Neural progenitor cell (in vitro differentiated cells): ENCODE results near the gene MSH3. TPM values are rescaled to one million over a fixed set of nuclear protein-coding genes. Genes with fewer than 3 reads are reported as not detected.

Source experiments
- DNase-seq: peaks from one replicate; pipeline ENCODE4 v3.0.0-alpha.2; 2016; ENCODE audit warnings: low spot score
- H2AFZ ChIP-seq: fragments of 200-600 bp; sonication (generic); replicated peaks from 2 replicates; pipeline ENCODE4 v1.6.1; 2016; ENCODE audit warnings: antibody characterized with exemption
- H3F3A ChIP-seq: fragments of 200-600 bp; sonication (generic); 2 replicates; pipeline ENCODE4 v1.6.1; 2016; ENCODE audit warnings: antibody characterized with exemption, low read depth
- H3K27ac ChIP-seq: fragments of 200-600 bp; sonication (generic); 2 replicates; pipeline ENCODE4 v1.5.1; 2016; ENCODE audit warnings: mild to moderate bottlenecking
- H3K27me3 ChIP-seq: fragments of 200-600 bp; sonication (generic); 2 replicates; pipeline ENCODE4 v1.6.1; 2016; ENCODE audit warnings: mild to moderate bottlenecking, moderate library complexity
- H3K36me3 ChIP-seq: fragments of 200-600 bp; sonication (generic); 2 replicates; pipeline ENCODE4 v1.5.1; 2016
- H3K4me1 ChIP-seq: fragments of 200-600 bp; sonication (generic); 2 replicates; pipeline ENCODE4 v1.6.1; 2016; ENCODE audit warnings: mixed run types
- H3K4me2 ChIP-seq: fragments of 200-600 bp; sonication (generic); 2 replicates; pipeline ENCODE4 v1.6.1; 2016
- H3K4me3 ChIP-seq: fragments of 200-600 bp; sonication (generic); 2 replicates; pipeline ENCODE4 v1.5.1; 2016
- H3K79me2 ChIP-seq: fragments of 200-600 bp; sonication (generic); 2 replicates; pipeline ENCODE4 v1.6.1; 2016; ENCODE audit warnings: low read depth
- H3K9ac ChIP-seq: fragments of 200-600 bp; sonication (generic); 2 replicates; pipeline ENCODE4 v1.6.1; 2016
- H3K9me3 ChIP-seq: fragments of 200-600 bp; sonication (generic); 2 replicates; pipeline ENCODE4 v1.5.1; 2016; ENCODE audit warnings: low read depth
- H4K20me1 ChIP-seq: fragments of 200-600 bp; sonication (generic); 2 replicates; pipeline ENCODE4 v1.6.1; 2016; ENCODE audit warnings: low read depth
- H3K27ac Mint-ChIP-seq: 3 replicates; pipeline ENCODE4 v1.8.0; 2021; ENCODE audit warnings: mixed read lengths
- H3K27me3 Mint-ChIP-seq: 2 replicates; pipeline ENCODE4 v1.8.0; 2022; ENCODE audit warnings: low read depth, mild to moderate bottlenecking, inconsistent platforms, moderate library complexity, mixed read lengths; ENCODE audit not compliant: insufficient read depth
- H3K36me3 Mint-ChIP-seq: 3 replicates; pipeline ENCODE4 v1.8.0; 2021; ENCODE audit warnings: mixed read lengths
- H3K4me1 Mint-ChIP-seq: 3 replicates; pipeline ENCODE4 v1.8.0; 2021; ENCODE audit warnings: mixed read lengths
- H3K4me3 Mint-ChIP-seq: 3 replicates; pipeline ENCODE4 v1.8.0; 2021; ENCODE audit warnings: mild to moderate bottlenecking, moderate library complexity, mixed read lengths
- H3K9me3 Mint-ChIP-seq: 3 replicates; pipeline ENCODE4 v1.8.0; 2020; ENCODE audit warnings: mixed read lengths
- CTCF ChIP-seq: fragments of 200-600 bp; sonication (generic); IDR thresholded peaks from 2 replicates; pipeline ENCODE4 v1.5.1; 2017; ENCODE audit warnings: antibody characterized with exemption, mild to moderate bottlenecking
- EZH2 ChIP-seq: fragments of 200-600 bp; sonication (generic); IDR thresholded peaks from 2 replicates; pipeline ENCODE4 v1.6.1; 2017; ENCODE audit warnings: antibody characterized with exemption, mild to moderate bottlenecking, moderate library complexity
- EZH2phosphoT487 ChIP-seq: fragments of 200-600 bp; sonication (generic); IDR thresholded peaks from 2 replicates; pipeline ENCODE4 v1.6.1; 2017; ENCODE audit warnings: antibody characterized with exemption
- total RNA-seq: library from RNA; depleted of rRNA; stranded (reverse); fragments of >200 nt; gene quantifications from 2 replicates; pipeline ENCODE4 v1.2.3, GENCODE V29; 2015; ENCODE audit warnings: low replicate concordance

The MSH3 gene
- total RNA-seq, 1 donor from 2014 or later: 26.1 TPM

DNA sequence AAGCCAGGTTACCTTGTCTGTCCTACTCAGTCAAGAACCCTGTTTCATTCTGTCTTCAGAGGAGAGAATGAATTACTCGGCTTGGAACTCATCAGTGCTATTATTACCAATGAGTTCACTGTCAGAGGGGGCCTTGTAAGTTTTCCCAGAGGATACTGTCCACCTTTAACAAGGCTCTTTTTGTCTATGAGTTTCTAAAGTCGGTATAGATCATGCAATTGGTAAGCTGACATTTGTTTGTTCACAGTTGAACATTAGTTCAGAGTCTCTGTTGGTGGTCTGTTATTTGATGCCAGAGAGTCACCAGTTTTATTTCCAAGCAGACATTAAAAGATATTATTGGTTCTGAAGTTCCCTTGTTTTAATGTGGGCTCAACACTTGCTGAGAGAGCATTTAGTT is 58.5 kb downstream of the MSH3 start:
- H2AFZ ChIP-seq: no peak overlapping the region
- H3K9me3 Mint-ChIP-seq: no peaks in the 10 kb centered on the region

GRCh38 chr5:80713631-80714030 is 59.2 kb downstream of the MSH3 start:
- Histone ChIP-seq H3K79me2 (no peaks in the 10 kb centered on the region), H3K4me3 (no peak overlapping the region), H3K27me3 (no peaks in the 10 kb centered on the region), H3K9me3 (no peaks in the 10 kb centered on the region), H4K20me1 (no peaks in the 10 kb centered on the region), H2AFZ (no peak overlapping the region), H3K4me2 (no peak overlapping the region), H3K27ac (no peak overlapping the region), H3K9ac (no peak overlapping the region), H3K36me3 (no peaks in the 10 kb centered on the region), H3K4me1 (no peaks in the 10 kb centered on the region), H3F3A (peaks cover 13% of the 10 kb centered on the region)
- no peak for TF ChIP-seq EZH2
- no peak for TF ChIP-seq CTCF
- no peak for TF ChIP-seq EZH2phosphoT487
- H3K9me3 Mint-ChIP-seq: no peaks in the 10 kb centered on the region
- no peak overlapping the region for H3K4me3 Mint-ChIP-seq
- H3K27me3 Mint-ChIP-seq: no peaks in the 10 kb centered on the region
- no peak overlapping the region for H3K27ac Mint-ChIP-seq
- H3K4me1 Mint-ChIP-seq: peaks cover 3% of the 10 kb centered on the region
- no peak for DNase-seq
- peaks cover 22% of the 10 kb centered on the region for H3K36me3 Mint-ChIP-seq

More for the DNA sequence above, 58.5 kb downstream of the MSH3 start:
- no peaks in the 10 kb centered on the region for H3K27me3 ChIP-seq
- H3K4me2 ChIP-seq: no peak overlapping the region
- H3K36me3 ChIP-seq: no peaks in the 10 kb centered on the region
- no peaks in the 10 kb centered on the region for H3K4me1 ChIP-seq
- H3K4me1 Mint-ChIP-seq: peaks cover 3% of the 10 kb centered on the region
- no peak for DNase-seq
- no peaks in the 10 kb centered on the region for H3K79me2 ChIP-seq
- no peak overlapping the region for H3K4me3 ChIP-seq
- H3F3A ChIP-seq: peaks cover 13% of the 10 kb centered on the region
- no peaks in the 10 kb centered on the region for H3K9me3 ChIP-seq
- no peak overlapping the region for H3K27ac ChIP-seq
- peaks cover 18% of the 10 kb centered on the region for H3K36me3 Mint-ChIP-seq
- no peak overlapping the region for H3K27ac Mint-ChIP-seq
- no peaks in the 10 kb centered on the region for H3K27me3 Mint-ChIP-seq
- TF ChIP-seq EZH2phosphoT487: no peak
- TF ChIP-seq EZH2: no peak
- no peak for TF ChIP-seq CTCF
- H4K20me1 ChIP-seq: no peaks in the 10 kb centered on the region
- H3K9ac ChIP-seq: no peak overlapping the region
- H3K4me3 Mint-ChIP-seq: no peak overlapping the region

- H3K9ac ChIP-seq: no peak overlapping the region
- peaks cover 13% of the 10 kb centered on the region for H3F3A ChIP-seq
- no peak overlapping the region for H3K4me3 Mint-ChIP-seq
- no peak for DNase-seq
- no peak overlapping the region for H3K4me3 ChIP-seq
- peaks cover 25% of the 10 kb centered on the region for H3K36me3 Mint-ChIP-seq
- no peaks in the 10 kb centered on the region for H4K20me1 ChIP-seq
- H3K27ac Mint-ChIP-seq: no peak overlapping the region
- H3K27me3 Mint-ChIP-seq: no peaks in the 10 kb centered on the region
- H3K4me2 ChIP-seq: no peak overlapping the region
- peaks cover 3% of the 10 kb centered on the region for H3K9me3 Mint-ChIP-seq
- no peaks in the 10 kb centered on the region for H3K4me1 ChIP-seq
- H3K4me1 Mint-ChIP-seq: peaks cover 3% of the 10 kb centered on the region
- H3K79me2 ChIP-seq: no peaks in the 10 kb centered on the region
- no peak overlapping the region for H2AFZ ChIP-seq
- H3K36me3 ChIP-seq: peaks cover 6% of the 10 kb centered on the region
- TF ChIP-seq EZH2phosphoT487 (no peak), EZH2 (no peak), CTCF (no peak)
- H3K27ac ChIP-seq: no peak overlapping the region
- H3K27me3 ChIP-seq: no peaks in the 10 kb centered on the region
- H3K9me3 ChIP-seq: peaks cover 5% of the 10 kb centered on the region
Measured at GRCh38 chr5:80714570-80715298, 60.3 kb downstream of the MSH3 start.
